ENCODE measurements around the gene GRK2.
A peak's percentile ranks its signal among the peaks of the same experiment; 100 is the strongest.
"Not testable (repeated sequence)": the region's sequence is repeated elsewhere in the genome, so short reads cannot be mapped to it uniquely, and the experiment has no call there.

The GRK2 gene

DNA sequence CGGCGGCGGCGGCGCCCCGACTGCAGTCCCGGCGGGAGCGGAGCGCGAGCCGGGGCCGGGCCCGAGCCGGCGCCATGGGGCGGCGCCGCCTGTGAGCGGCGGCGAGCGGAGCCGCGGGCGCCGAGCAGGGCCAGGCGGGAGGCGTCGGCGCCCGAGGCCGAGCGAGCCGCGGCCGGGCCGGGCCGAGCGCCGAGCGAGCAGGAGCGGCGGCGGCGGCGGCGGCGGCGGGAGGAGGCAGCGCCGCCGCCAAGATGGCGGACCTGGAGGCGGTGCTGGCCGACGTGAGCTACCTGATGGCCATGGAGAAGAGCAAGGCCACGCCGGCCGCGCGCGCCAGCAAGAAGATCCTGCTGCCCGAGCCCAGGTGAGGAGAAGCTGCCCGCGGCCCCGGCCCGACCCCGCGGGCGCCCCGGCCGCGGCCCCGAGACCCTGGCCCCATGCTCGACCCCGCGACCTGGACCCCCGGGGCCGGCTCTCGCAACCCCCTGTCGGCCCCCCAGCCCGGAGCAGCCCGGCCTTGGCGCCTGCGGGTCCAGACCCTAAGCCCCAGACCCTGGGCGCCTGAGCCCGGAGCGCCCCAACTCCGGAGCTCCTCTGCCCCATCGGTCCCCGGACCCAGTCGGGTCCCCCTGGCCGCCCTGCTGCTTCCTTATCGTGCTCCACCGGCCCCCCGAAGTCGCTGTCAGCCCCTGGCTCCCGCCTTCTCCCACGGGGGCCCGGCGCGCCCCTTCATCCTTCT, at the start of gene GRK2:
Gene GRK2 (plus strand): TSS at position 25 of the 739 bp plus-strand sequence. CDS start 227 bp downstream, at position 252.
- DNase-seq (ENCODE audit: low read depth, low spot score): no peak

- DNase-seq (ENCODE audit: low read depth, low spot score): no peak
These were observed 38.5 kb upstream of the GRK2 start for GRCh38 chr11:67227726-67228125.

- DNase-seq (ENCODE audit: low read depth, low spot score): no peak
These were observed 35.9 kb upstream of the GRK2 start for GRCh38 chr11:67230406-67230805.

DNA sequence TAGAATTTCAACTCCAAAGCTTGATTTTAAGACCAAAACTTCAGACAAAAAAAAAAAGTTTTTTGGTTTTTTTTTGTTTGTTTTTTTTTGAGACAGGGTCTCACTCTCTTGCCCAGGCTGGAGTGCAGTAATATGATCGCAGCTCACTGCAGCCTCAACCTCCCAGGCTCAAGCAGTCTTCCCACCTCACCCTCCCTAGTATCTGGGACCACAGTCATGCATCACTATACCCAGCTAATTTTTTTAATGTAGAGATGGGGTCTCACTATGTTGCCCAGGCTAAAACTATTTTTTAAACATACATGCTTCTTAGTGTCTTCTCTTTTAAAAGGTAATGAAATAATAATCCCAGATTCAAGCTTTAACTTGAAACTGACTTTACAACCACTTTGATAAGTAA, 35.4 kb upstream of the GRK2 start:
- DNase-seq (ENCODE audit: low read depth, low spot score): no peak

- DNase-seq (ENCODE audit: low read depth, low spot score): no peak
These were observed 32.6 kb upstream of the GRK2 start for GRCh38 chr11:67233584-67234190.

- not testable (repeated sequence) for DNase-seq (ENCODE audit: low read depth, low spot score)
These were observed 31.7 kb upstream of the GRK2 start for GRCh38 chr11:67234571-67234970.

DNA sequence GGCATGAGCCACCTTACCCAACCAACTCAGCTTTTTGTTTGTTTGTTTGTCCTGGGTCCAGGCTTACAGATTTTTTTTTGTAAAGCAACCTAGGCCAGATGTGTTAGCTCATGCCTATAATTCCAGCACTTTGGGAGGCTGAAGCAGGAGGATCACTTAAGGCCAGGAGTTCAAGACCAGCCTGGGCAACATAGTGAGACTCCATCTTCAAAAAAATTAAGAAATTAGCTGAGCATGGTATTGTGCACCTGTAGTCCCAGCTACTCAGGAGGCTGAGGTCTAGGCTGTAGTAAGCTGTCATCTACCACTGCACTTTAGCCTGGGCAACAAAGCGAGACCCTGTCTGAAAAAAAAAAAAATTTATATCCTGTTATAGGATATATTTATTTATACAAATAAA, 28.7 kb upstream of the GRK2 start:
- no peak for DNase-seq (ENCODE audit: low read depth, low spot score)

- no peak for DNase-seq (ENCODE audit: low read depth, low spot score)
These were observed 27.1 kb upstream of the GRK2 start for GRCh38 chr11:67238894-67239782.

DNA sequence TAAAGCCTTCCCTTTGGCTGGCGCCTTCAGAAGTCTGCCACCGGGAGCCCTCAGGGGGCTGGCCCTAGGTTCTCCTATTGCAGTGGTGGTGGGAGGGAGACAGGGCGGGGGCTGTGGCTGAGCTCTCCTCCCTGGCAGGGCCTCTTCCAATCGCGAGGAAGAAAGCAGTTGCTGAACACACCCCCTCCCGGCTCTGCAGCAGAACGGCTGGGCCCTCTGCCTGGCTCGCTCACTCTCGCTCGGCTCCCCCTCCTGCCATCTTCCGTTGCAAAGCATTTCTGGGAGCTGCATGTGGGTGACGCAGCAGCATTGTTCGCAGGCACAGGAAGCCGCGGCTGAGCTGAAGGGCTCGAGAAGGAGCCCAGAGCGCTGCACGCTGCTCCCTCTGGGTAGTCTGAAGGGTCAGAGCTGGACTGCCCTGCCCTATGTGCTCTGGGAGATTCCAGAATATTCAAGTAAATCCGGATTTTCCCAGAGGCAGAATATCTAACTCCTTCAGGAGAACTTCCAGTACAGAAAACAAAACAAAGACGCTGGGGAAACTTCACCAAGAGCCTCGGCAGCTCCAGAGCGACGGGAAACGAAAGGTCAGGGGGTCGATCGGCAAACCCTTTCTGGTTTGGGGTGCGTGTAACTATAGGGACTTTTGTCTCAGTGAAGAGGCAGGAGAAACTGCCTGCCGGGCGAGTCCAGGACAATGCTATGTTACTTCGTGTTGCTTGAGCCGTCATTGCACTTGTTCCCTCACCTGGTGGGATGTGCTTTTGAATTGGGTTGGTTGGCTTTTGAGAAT, 26.3 kb upstream of the GRK2 start:
- DNase-seq (ENCODE audit: low read depth, low spot score): peak; percentile 91

GRCh38 chr11:67240576-67241389, 25.5 kb upstream of the GRK2 start:
- DNase-seq (ENCODE audit: low read depth, low spot score): peak; percentile 66

- no peak for DNase-seq (ENCODE audit: low read depth, low spot score)
These were observed 23.7 kb upstream of the GRK2 start for GRCh38 chr11:67242548-67242947.

DNA sequence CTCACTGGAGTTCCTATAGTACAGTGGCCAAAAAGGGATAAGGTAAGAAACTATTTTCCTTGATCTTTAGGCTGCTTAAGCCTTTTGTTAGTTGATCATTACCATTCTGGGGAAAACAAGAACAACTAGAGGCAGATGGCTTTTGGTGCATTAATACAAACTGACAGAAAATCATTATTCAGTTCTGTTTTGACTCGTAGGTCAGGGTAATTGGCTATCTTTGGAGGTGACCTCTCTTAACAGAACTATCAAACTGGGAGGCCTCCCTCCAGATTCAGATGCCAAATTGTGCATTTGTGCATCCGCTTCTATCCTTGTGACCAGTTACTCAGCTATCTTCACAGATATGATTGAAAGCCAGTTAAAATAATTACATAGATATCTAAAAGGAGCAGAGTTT, 23.2 kb upstream of the GRK2 start:
- no peak for DNase-seq (ENCODE audit: low read depth, low spot score)

GRCh38 chr11:67245046-67245445, 21.2 kb upstream of the GRK2 start:
- DNase-seq (ENCODE audit: low read depth, low spot score): no peak

DNA sequence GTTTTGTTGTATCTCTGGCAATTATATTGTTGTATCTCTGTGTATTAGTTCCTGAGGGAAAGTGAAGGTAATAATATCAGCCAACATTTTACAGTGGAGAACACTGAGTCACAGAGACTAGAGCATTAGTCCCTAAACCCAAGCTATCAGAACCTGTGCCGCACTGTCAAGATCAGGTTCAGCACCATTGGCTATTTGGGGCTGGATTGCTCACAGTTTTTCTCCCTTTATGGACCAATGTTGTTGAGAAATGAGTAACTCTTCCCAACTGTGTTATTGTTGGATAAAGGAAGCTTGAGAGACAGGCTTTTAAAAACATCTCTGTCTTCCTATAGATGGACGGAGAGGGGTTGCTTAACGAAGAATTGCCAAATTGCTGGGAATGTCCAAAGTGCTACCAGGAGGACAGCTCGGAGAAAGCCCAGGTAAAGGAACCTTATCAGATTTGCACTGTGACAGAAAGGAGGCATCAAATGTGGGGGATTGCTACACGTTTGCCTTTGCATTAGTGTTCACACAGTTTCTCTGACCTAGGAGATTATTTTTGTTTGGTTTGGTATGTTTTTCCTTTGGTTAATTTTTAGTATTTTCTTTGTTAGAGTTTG, 18.2 kb upstream of the GRK2 start:
- DNase-seq (ENCODE audit: low read depth, low spot score): no peak

GRCh38 chr11:67248653-67249052, 17.6 kb upstream of the GRK2 start:
- no peak for DNase-seq (ENCODE audit: low read depth, low spot score)

- no peak for DNase-seq (ENCODE audit: low read depth, low spot score)
These were observed 15.9 kb upstream of the GRK2 start for GRCh38 chr11:67250059-67251043.

- no peak for DNase-seq (ENCODE audit: low read depth, low spot score)
These were observed 14.4 kb upstream of the GRK2 start for GRCh38 chr11:67251841-67252240.

DNA sequence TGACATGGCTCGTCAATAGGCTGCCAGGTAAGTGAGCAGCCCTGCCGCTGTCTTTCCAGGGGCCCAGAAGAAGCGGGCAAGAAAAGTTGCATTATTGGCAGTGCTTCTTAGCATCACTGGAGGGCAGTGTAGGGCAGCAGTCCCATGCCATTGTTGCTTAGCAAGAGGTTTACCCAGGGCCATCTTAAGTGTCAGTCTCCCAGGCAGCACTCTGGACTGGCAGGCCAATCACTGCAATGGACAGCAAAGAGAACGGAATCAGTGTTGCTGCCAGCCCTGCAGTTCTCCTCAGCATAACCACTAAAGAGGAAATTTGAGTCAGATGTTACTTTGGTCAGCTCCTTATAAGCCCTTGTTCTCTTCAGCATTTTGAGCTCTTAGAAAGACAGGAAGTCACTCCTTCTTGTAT, 13.4 kb upstream of the GRK2 start:
- no peak for DNase-seq (ENCODE audit: low read depth, low spot score)

Data from activated CD4-positive, CD25-positive, alpha-beta regulatory T cell treated with anti-CD3 and anti-CD28 coated beads, Interleukin-2, amount 50 U/mL, for 16 hours (primary cell).